CMK (cell line): ENCODE measurements around the gene JADE3.
"Not testable (repeated sequence)": the region's sequence is repeated elsewhere in the genome, so short reads cannot be mapped to it uniquely, and the experiment has no call there.

Source experiments
- DNase-seq: peaks from one replicate; pipeline ENCODE4 v3.0.0-alpha.2; 2010; ENCODE audit warnings: low read depth

JADE3 gene

DNA sequence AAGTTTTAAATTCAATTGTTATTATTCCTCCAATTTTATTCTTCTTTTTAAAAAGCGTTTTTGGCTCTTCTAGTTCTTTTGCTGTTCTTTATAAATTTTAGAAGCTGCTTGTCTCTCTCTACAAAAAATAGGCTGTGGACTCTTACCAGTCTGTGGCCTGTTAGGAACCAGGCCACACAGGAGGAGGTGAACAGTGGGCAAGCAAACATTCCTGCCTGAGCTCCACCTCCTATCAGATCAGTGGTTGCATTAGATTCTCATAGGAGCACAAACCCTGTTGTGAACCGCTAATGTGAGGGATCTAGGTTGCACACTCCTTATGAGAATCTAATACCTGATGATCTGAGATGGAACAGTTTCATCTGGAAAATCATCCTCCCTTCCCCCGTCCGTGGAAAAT, 23.1 kb downstream of the JADE3 start:
- DNase-seq = no peak

DNA sequence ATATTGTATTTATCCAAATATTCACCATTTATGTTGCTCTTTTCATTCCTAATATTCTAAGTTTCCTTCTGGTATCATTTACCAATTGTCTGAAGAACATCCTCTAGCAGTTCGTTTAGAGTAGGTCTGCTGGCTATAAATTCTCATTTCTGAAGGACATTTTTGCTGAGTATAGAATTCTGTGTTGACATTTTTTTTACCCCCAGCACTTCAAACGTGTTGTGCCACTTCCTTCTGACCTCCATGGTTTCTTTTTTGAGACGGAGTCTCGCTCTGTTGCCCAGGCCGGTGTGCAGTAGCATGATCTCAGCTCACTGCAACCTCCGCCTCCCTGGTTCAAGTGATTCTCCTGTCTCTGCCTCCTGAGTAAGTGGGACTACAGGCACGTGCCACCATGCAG, 26.4 kb downstream of the JADE3 start:
- no peak for DNase-seq

DNA sequence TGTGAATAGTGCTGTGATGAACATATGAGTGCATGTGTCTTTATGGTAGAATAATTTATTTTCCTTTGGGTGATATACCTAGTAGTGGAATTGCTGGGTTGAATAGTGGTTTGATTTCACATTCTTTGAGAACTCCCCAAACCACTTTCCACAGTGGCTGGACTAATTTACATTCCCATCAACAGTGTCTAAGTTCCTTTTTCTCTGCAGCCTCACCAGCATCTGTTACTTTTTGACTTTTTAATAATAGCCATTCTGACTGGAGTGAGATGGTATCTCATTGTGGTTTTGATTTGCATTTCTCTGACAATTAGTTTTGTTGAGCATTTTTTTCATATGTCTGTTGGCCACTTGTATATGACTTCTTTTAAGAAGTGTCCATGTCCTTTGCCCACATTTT, 29.1 kb downstream of the JADE3 start:
- DNase-seq = no peak

DNA sequence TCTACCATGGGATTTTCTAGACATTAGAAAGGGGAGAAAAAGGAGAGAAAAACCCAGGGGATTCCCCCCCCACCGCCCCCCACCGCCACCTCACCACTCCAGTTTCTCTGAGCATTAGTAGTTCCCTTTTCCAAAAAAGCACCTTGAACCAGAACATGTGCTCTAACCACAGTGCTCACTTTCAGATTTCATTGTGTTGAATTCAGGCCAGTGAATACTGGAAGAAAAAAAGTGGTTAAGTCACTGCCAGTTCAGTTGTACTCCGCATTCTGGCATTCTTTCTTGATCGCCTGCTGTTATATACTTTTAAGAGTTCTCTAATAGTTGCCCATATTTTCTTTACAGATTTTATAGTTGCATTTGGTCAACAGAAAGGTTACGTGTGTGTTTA, 40.9 kb downstream of the JADE3 start:
- no peak for DNase-seq

DNA sequence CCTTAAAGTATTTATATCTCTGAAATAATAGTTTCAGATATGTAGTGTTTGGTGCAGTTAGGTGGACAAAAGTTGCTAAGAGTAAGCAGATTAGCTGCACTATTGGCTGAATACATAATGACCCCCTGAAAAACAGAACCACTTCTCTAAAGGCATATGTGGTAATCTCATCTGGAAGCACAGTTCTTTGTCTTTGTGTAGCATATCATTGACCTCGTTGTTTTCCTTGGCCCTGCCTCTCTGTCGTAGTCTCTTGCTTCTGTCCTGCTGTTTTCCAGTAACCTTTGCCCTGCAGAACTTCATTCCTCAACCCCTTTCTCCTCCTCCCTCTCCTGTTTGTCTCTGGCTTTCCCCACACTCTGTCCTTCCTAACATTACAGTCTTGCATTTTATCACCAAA, 41.4 kb downstream of the JADE3 start:
- no peak for DNase-seq

DNA sequence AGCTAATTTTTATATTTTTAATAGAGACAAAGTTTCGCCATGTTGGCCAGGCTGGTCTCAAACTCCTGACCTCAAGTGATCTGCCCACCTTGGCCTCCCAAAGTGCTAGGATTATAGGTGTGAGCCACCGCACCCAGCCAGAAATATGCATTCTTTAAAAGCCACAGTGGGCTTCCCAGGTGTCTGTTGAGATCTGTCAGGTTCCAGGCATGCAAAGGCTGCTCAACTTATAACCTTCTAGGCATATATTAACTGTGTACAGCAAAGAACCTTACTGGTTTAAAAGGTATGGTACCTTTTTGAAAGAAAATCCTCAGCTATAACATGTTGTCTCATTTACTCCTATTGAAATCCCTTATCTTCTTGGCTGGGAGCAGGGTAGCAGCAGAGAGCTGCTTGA, 42.5 kb downstream of the JADE3 start:
- no peak for DNase-seq

DNA sequence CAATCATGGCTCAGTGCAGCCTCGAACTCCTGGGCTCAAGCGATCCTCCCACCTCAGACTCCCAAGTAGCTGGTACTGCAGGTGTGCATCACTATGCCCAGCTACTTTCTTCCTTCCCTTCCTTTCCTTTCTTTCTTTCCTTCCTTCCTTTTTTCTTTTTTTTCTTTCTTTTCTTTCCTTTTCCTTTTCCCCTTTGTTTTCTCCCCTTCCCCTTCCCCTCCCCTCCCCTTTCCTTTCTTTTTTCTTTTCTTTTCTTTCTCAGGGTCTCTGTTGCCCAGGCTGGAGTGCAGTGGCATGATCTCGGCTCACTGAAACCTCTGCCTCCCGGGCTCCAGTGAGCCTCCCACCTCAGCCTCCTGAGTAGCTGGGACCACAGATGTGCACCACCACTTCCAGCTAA, 44.4 kb downstream of the JADE3 start:
- not testable (repeated sequence) for DNase-seq

DNA sequence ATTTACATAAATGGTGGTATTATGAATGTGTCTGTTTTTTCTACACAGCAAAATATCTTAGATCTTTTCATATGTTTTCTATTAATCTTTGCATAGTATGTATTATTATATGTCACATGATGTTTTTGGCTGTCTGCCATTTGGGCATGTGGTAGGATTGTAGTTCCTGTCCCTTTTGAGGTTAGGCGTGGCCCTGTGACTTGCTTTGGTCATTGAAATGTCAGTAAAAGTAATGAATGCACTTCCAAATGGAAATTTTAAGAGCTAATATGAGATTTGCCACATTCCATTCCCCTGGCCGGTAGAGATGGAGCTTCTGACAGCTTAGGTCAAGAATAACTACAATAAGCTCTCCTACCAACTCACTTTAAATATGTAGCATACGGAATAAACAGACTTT, 45.1 kb downstream of the JADE3 start:
- no peak for DNase-seq

DNA sequence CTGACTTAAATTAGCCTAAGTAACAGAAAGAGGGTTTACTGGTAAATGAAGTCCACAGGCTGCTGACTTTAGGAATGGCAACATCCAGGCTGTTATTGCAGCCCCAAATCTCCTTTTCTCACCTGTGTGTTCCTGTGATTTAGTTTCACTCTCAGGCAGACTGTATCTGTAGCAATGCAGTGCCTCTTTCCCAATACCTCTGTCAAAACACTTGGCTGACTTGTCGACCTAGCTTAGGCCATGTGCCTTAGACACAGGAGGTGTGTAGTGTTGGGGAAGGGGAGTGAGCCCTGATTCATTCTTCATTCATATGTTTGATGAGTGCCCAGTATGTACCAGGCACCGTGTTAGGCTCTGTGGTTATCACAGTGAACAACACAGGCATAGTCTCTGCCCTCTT, 46.9 kb downstream of the JADE3 start:
- DNase-seq = no peak

DNA sequence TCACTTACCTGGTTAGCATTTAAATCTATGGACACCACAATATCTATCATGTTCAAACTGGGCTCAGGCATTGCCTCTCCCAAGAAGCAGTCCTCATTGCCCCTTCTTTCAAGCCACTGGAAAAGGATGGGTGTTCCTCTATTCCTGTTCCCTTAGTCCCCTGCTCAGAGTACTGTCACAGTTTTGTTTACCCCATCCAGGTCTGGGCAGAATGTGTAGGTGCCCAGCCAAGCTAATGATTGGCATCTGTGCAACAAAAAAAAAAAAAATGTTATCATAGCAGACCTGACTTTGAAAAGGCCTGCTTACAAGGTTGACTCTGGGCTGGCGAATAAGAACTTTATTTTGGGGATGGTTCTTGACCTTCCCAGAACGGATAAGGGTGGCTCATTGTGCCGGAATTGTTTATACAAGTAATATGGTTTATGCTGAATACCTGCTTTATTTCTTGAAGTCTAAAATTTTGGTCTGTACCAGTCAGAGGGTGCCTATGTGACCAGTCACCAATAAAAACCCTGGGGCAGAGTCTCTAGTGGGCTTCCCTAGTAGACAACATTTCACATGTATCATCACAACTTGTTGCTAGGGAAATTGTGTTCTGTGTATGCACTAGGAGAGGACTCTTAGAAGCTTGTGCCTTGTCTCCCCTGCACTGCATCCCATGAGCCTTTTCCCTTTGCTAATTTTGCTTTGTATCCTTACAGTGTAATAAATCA, 47.9 kb downstream of the JADE3 start:
- DNase-seq = no peak

DNA sequence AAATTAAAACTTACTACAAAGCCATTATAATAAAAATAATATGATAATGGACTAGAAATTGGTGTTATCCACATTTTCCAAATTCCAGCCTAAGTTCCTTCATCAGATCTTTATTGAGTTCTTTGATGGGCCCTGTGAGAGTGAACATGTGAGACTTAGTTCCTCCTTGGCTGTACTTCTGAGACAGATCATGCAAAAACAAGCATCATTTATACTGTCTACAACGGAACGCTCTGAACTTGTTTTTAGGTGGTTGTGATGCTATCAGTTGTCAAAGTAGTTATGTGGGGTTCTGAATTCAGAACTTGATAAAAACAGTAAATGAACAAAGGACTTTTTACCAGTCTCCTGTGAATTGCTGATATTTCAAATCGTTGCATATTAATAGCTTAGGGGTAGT, 48.9 kb downstream of the JADE3 start:
- no peak for DNase-seq

DNA sequence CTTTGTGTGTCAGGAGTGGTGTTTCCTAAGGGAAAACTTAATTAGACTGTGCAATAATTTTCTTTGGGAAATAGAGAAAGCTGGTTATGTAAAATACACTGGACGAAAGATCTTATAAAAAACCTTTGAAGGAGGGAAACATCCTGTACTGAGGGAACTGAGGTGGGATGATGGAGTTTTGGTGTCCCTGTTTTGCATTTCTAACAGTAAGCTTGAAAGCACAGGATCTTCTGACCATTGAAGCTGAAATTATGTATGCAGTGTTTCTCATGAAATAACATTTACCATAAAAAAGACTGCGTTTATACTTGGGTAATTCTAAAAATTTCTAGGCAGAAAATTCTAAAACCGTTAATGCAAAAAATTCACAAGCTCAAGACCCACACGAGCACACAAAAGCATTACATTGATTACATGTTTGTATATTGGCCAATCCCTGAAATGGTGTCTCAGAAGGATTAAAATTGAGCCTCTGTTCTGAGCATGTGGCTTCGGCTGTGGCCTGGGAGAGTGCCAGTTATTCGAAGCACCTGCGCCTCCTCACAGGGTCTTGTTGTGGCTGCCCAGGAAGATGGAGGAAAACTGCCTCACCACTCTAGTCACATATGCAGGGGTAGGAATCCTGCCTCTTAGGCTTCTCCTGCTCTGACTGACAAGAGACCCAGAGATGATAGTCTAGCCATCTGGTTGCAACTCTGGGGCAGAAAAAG, 49.5 kb downstream of the JADE3 start:
- DNase-seq = no peak

DNA sequence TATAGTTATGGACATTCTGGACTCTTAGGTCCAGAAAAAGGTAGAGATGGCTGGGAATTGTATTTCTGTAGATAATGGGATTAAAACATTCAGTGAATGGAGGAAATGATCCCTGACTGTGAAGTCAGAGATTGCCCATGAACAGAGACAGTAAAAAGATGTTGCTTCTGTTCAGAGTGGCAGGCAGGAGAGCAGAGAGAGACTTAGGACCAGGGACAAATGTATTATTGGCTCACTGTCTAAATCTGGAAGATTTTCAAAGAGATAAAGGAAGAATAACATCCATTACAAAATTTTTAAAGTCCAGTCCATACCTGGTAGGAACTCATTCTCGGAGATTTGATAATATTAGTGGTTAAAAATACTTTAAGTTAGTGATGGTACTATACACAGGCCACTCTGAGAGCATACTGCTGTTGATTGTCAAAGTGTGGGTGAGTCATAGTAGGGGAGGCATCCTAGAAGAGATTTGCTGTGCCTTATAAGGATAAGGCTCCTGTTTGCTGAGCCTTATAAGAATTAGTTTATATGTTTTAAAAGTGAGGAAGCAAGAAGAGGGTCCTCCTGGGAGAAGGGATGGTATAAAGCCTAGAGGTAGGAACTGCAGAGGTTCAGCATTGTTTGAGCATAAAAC, 53.0 kb downstream of the JADE3 start:
- DNase-seq = no peak

DNA sequence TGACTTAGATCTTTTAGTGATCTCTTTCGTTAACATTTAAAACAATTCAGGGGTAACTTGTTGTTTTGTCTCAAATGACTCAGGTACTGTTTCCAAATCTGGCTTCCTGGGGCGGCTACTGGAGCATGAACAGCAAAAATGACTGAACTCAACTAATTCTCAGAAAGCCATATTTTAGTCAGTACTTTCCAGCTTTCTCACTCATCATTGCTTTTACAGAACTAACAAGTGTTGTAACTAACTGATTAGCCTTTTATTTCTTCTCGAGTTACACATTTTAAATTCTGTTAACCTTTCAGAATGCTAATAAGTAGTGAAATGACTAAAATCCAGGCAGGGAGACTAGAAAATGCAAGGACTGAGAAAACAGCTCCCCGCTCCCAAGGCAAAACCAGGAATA, 55.3 kb downstream of the JADE3 start:
- DNase-seq = no peak

DNA sequence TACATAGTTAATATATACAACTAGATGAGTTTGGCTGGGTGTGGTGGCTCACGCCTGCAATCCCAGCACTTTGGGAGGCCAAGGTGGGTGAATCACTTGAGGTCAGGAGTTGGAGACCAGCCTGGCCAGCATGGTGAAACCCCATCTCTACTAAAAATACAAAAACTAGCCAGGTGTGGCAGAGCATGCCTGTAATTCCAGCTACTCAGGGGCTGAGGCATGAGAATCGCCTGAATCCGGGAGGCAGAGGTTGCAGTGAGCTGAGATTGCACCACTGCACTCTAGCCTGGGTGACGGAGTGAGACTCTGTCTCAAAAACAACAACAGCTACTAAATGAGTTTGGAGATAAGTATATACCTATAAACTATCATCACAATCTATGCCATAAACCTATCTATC, 64.8 kb downstream of the JADE3 start:
- not testable (repeated sequence) for DNase-seq

DNA sequence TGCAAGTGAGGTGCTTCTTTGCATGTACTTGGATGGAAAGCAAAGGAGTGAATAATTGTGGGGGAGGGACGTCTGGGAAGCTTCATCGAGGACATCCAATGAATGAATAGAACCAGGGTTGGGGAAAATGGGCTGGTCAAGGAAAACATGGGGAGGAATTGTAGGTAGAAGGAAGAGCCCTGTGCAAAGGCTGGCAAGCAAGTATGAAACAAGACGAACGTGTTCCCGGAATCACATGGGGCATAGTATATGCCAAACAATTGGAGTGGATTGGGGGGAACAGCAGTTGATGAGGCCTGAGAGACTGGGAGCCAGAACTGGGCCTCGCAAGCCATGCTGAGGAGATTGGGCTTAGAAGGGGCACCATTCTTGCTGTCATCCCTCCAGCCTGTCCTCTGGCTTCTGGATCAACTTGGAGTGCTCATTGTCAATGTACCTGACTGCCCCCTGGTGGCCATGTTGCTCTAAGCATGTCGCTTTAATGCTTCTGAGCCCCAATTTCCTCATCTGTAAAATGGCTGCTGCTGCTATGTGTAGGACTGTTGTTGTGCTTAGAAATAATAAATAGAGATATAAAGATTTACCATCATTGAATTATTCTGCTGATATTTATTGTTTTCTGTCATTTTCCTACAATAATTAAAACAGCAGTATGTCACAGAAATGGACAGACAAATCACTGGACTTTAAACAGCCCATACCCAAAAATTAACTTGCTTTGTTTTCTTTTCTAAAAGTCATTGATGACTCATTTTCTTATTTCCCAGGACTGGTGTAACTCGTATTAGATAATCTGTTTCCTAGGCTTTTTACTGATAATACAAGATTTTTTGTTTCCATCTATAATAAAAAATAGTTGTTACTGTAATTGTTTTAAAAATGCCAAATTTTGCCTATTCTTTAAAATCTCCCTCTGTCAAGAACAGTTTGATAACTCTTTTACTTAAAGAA, 66.4 kb downstream of the JADE3 start:
- peak; percentile 38 for DNase-seq

DNA sequence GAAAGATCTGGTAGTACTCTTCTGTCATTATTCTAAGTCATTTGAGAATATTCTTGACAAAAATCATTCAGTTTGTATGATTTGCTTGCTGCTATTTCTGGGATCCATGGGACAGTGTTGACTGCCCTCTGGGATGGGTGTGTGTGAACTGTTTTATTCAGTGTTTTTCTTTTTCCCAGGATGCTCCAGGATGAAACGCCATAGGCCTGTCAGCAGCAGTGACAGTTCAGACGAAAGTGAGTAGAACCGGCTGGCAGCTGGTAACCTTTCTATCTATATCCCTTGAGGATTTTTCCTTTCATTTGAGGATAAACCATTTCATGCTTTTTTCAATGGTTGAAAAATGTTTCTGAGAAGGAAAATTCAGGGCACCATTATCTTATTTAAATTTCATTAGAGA, 72.5 kb downstream of the JADE3 start:
- no peak for DNase-seq

DNA sequence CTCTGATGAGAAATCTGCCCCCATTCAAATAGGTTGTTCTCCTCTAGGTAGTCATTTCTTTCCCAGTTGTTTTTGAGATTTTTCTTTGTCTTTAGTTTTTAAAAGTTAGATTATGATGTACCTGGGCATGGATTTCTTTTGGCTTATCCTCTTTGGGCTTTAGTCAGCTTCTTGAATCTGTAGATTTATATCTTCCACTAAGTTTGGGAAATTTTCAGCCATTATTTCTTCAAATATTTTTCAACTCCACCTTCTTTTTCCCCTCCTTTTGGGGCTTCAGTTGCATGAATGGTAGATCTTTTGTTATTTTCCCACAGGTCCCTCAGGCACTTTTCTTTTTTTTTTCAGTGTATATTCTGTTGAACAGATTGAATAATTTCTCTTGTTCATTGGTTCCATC, 77.3 kb downstream of the JADE3 start:
- DNase-seq = no peak

DNA sequence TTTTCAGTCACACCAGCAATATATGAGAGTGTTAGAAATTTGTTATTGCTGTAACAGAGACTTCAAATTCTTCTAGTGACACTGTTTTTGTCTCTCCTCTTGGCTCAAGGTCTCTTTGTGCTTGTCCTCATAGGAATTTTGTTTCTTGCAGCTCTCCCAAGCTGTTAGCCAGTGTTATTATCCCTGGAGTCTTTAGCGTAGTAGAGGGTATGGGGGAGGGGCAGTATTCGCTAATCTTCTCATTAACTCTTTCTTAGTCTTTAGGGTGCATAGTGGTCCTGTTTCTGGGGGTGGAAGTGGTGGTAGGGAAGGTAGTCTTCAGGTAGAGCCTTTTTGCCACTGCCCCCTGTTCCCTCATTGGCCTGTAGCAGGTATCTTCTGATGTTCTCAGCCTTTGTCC, 79.4 kb downstream of the JADE3 start:
- no peak for DNase-seq

DNA sequence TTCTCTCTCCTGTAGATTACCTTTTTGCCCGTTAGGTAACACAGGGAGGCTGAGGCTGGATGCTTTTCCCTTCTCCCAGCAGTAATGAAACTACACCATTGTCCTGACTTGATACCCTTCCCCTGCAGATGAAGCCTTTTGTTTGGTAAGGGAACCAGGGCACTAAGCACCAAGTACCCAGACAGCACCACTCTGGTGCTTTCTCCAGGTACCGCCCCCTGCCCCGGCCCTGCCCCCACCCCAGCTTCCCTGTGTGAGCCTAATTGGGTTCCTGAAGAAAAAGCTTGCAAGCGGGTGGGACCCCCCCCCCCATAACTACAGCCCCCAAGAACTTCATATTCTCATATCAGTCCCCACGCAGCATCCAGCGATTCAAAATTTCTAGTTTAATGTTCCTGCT, 79.8 kb downstream of the JADE3 start:
- DNase-seq = no peak

DNA sequence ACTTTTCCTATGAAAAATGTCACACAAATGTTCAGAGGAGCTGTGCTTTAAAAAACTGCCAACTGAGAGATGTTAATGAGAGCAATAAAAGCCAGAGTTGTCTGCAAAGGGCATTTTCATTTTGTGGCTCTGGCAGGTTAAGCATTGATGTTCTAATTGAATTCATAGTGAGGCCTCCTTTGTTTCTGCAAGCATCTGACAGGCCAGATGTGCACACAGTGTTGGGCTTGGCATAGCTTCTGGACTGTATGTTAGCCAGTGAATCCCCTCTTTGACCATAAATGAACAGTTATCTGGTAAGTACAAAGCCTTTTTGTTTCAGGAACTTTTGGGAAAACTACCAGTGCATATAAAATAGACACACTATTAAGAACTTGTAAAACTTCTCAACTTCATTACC, 81.9 kb downstream of the JADE3 start:
- no peak for DNase-seq

DNA sequence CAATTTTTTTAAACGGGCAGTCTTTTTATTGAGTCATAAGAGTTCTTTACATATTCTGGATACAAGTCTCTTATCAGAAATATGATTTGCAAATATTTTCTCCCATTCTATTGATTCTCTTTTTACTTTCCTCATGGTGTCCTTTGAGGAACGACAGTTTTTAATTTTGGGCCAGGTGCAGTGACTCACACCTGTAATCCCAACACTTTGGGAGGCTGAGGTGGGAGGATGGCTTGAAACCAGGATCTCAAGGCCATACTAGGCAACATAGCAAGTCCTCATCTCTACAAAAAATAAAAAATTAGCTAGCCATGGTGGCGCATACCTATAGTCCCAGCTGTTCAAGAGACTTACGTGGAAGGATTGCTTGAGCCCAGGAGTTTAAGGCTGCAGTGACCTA, 99.9 kb downstream of the JADE3 start:
- DNase-seq = no peak
